Measurements from ENCODE around the gene FSTL4.

Gene FSTL4

GRCh38 chr5:133381041-133381440, 231.3 kb downstream of the FSTL4 start:
- DNase-seq, result no peak

- no peak for DNase-seq
Observed at GRCh38 chr5:133377736-133378135, 234.6 kb downstream of the FSTL4 start.

DNA sequence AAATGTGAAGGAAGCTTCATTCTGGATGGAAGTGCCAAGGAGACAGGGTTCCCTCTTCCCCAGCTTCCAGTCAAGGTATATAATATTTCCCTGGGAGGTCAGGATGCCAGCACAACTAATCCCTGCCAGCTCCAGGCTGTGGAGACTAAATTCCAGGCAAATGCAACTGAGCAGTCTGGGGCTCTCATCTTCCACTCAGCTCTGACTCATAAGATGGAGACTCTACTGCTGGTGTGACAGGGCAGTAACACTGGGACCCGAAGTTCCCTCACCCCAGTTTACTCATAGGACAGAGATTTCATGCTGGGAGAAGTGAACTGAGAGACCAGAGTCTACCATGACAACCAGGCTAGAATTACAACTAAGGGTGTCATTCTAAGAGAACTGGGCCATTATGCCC, 235.4 kb downstream of the FSTL4 start:
- DNase-seq, result no peak

DNA sequence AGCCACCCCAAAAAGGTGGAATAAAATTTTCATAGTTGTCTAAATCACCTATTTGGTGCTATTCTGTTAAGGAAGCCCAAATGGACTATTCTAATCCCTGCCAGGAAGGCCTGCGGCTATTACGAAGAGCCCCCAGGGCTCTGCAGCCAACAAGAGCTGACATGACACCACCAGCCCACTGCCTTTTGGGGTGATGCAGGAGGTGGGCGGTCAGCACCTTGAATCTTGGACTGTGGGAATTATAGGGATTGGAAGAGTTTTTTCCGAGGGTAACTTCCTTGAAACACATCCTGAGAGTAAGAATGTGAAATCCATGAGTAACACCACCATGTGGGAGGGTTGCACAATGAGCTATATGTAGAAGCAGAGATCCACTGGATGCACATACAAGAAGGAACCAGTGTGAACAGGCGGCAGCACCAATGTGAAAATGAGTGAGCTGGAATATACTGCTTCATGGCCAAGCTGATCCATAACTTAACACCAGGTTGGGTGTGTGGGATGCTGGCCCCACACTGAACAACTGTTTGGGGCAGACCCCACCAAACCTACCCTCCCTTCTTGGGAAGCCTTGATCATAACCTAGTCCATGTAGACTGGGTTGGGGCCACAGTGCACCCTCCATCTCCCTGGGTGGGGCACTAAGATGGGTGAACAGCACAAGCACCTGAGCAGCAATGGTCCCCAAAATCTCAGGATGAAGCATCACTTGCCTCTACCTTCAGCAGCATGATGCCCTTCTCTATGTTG, 239.0 kb downstream of the FSTL4 start:
- peak; percentile 55 for DNase-seq

- DNase-seq, result no peak
Observed at GRCh38 chr5:133372293-133372937, 239.9 kb downstream of the FSTL4 start.

GRCh38 chr5:133371371-133372155, 240.8 kb downstream of the FSTL4 start:
- no peak for DNase-seq

DNA sequence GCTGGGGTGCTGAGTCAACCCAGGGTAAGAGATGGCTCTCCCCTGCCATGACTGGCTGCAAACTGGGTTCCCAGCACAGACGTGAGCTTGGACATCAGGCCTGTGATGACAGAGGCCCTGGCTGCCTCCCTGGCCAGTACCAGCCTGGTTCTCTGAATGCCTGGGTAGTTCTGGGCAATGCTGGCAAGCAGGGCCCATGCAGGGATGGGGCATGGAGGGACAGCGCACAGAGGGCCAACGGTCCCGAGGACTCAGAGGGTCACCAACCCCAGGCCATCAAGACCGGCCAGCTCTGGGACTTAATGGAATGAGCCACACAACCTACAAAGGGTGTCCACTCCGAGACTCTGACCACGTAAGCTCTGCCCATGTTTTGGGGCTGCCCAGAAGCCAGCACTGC, 241.4 kb downstream of the FSTL4 start:
- no peak for DNase-seq

GRCh38 chr5:133370036-133370831, 242.1 kb downstream of the FSTL4 start:
- DNase-seq, result no peak

- DNase-seq, result no peak
Observed at GRCh38 chr5:133368916-133369783, 243.2 kb downstream of the FSTL4 start.

GRCh38 chr5:133367984-133368383, 244.4 kb downstream of the FSTL4 start:
- no peak for DNase-seq

DNA sequence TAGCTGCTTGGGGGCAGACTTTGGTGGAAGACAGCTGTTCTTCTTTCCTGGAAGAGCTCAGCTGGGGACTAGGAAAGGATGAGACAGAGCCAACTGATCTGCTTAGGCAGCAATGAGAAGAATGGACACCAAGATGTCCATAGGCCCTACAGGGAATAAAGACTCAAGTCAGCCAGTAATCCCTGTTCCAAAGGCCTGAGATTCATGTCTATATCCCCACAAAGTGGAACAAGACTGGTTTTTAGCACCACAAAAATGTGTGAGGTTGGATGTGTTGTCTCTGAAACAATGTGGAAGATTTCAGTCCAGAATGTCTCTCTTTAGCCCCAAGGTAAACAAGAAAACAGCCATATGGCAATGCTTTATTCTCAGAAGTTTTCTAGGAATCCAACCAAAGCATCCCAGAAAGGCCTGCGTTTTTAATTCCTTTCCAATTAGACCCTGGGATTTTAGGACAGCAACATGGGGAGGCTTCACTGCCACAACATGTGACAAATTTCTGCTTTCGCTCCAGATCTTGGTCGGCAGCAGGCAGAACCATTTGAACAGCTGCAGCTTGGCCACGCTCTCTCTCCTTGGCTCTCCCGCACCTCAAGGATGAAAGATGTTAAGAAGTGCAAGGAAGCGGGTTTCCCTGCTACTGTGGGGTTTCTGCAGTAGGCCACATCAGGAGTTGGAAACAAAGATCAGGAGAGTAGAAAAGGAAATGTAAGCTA, 245.1 kb downstream of the FSTL4 start:
- no peak for DNase-seq

GRCh38 chr5:133366438-133366837, 245.9 kb downstream of the FSTL4 start:
- DNase-seq, result no peak

GRCh38 chr5:133365738-133366137, 246.6 kb downstream of the FSTL4 start:
- DNase-seq, result no peak

DNA sequence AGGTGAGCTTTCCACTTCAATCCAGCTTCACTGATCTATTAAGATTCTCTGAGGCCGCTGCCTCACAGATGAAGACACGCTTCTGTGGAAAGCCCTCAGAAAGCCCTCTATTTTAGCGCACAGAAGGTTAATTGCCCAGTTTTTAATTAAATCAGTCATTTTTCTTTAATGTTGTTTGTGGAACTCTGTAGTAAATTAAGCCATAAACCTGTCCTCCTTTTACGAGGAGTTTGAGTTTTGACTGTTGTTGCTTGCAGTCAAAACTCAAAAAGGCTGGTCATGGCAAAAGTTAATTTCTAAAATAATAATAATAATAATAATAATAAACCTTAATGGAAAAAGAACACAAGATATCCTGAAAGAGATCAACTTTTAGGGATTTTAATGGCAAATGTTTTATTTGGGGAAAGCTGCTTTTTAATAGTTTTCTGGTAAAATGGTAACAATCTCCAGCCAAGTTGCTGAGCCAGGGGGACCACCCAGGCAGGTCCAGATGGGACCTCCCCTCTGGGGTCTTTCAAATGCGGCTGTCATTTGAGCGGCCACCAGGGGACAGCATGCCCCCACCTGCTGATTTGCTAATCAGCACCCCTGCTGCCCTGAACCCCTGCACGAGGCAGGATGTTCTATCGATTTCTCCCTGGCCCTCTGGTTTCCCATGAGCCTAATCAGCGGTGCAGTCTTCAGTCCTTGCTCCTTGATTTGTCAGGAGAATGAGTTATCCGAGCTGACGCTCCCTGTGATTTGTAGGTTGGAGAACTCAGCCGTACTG, 247.2 kb downstream of the FSTL4 start:
- DNase-seq, result no peak

DNA sequence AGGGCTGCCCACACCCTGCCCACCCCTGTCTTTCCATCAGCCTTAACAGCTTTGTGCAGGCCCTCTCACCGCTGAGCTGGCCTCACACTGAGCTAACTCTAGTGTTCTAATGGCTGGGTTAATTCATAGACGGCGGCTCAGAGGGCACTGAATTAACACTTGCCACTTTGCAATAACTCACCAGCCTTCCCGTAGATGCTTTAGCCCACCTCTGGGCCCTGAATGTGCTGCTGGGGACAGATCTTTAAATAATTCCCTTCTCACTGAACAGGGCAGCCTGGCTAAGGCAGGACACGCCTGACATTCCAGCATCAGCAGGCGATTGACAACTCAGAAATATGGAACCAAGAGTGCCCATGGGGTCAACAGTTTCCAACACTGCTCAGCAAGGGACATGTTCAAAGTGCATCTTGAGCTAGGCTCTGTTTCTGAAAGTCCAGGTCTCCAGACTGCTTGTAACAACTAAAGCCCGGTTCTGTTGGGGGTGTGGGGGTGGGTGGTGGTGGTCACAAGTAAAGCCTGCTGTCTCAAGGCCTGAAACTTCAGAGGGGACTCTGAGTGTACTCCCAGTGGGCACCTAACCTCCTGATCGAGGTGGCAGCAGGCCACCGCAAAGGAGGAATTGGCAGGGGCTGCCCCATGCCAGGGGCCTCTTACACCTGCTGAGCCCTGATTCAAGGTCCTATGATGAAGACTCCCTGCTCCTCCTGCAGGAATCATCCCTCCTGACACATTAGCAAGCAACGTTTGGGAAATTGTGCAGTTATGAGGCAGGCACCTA, 248.3 kb downstream of the FSTL4 start:
- DNase-seq, result no peak

DNA sequence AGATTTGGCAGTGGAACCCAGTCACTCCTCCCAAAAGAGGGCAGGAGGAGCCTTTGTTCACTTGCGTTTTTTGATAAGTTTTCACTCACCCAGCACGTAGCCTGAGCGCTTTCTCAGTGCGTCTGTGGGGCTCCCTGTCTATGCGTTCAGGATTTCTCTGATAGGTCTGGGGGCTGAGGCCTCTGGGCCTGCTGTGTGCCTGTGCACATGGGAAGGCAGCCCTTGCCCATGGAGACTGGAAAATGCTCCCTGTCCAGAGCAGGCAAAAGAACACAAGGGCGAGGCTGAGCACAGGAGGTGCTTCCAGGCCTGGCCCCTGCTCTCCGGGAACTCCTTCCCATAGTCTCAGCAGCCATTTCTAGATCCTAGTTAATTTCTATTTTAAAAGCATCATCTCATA, 249.9 kb downstream of the FSTL4 start:
- no peak for DNase-seq

DNA sequence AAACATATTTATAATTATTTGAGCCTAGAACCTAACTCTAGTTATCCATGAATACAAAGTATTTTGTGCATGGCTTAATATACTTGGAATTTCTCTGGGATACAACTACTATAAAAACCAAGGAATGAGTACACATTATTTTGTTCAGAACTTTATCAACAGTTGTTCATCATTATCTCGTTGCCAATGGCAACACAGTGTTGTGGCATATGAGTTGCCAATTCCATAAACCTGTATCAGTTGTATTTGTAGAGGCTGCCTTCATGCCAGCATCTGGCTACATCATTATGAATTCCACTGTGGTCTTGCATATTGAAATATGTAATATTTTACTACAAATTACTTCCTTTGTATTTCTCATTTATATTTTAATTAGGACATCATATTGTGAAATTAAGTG, 250.4 kb downstream of the FSTL4 start:
- DNase-seq, result no peak

GRCh38 chr5:133360693-133361472, 251.5 kb downstream of the FSTL4 start:
- DNase-seq, result no peak

DNA sequence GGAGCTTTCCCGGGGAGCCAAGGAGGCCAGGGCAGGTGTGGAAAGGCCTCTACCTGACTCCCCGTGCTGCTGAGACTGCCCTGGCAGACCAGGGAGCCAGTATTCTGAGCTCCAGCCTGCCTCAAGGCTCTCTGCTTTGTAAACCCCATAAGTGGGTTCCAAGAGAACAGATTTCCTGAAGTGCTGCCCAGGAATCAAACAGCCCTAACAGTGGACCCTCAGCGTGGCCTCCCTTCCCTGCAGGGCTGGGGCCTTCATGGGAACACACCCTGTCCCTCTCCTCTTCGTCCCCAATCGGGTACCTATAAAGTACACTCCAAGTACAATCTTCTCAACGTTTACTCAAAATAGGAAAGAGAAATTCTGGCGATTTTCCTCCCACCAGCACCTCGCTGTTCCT, 252.5 kb downstream of the FSTL4 start:
- DNase-seq, result no peak

Measured in inflammatory macrophage treated with lipopolysaccharide for 4 hours (primary cell).